Measurements from ENCODE around the gene NDEL1.

DNA sequence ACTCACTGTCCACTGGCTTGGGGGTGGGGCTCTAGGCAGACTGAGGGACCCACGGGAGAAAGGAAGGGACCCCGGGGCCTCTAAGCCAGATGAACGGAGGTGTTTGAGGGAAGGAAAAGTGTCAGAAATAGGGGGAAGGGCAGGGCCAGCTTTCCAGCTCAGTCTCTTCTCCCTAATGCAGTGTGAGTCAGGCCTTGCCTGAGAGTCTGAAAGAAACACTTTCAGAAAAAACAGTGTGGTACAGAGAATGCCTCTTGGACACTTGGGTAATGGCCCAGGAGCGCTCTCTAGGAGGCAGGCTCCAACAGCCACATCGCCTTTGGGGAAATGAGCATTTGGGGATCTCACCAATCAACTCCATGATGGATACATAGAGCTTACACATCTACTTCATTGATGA, 46.9 kb downstream of the NDEL1 start:
- TF ChIP-seq ARID3A (IDR thresholded peaks at IDR 0.05; ENCODE audit: borderline replicate concordance, low read depth, low read length) (no peak), SIN3A (IDR thresholded peaks at IDR 0.05; ENCODE audit: borderline replicate concordance in 2 of 2, control insufficient read depth in 1 of 2, low read depth in 2 of 2, low read length in 2 of 2) (no peak)

Measured in K562 (cell line).